Right ventricle myocardium superior (tissue), 1 donor: ENCODE measurements around the gene WDCP. TPM values are rescaled to one million over a fixed set of nuclear protein-coding genes. Genes with fewer than 3 reads are reported as not detected.
"Not testable (repeated sequence)": the region's sequence is repeated elsewhere in the genome, so short reads cannot be mapped to it uniquely, and the experiment has no call there.

Experiments
- ATAC-seq: fragments of 200-7000 bp; cut with Tn5 transposase; one replicate; pipeline ENCODE4 v1.9.1; 2020; ENCODE audit warnings: mild to moderate bottlenecking; ENCODE audit not compliant: poor library complexity
- DNase-seq: peaks from one replicate; pipeline ENCODE4 v3.0.0-alpha.2; 2020
- intact Hi-C: fragments of 100-400 bp; cut with DNase I; formaldehyde crosslinking; loops from one replicate; pipeline ENCODE4 v1.11.2; 2022
- long read RNA-seq: library from polyadenylated mRNA; unstranded; transcript quantifications from one replicate; pipeline ENCODE4 v2.0.0, GENCODE V29; 2021
- total RNA-seq: library from RNA; stranded (reverse); fragmentation: NEBNext Ultra II Directional; extraction: Animal tissue kit (Norgen Biotek cat#: 25700); gene quantifications from one replicate; pipeline ENCODE4 v1.2.1, GENCODE V29; 2021
- donor health status: DM: no; HTN: yes; CAD: no; lungs with severe emphysema.

WDCP gene, protein sequence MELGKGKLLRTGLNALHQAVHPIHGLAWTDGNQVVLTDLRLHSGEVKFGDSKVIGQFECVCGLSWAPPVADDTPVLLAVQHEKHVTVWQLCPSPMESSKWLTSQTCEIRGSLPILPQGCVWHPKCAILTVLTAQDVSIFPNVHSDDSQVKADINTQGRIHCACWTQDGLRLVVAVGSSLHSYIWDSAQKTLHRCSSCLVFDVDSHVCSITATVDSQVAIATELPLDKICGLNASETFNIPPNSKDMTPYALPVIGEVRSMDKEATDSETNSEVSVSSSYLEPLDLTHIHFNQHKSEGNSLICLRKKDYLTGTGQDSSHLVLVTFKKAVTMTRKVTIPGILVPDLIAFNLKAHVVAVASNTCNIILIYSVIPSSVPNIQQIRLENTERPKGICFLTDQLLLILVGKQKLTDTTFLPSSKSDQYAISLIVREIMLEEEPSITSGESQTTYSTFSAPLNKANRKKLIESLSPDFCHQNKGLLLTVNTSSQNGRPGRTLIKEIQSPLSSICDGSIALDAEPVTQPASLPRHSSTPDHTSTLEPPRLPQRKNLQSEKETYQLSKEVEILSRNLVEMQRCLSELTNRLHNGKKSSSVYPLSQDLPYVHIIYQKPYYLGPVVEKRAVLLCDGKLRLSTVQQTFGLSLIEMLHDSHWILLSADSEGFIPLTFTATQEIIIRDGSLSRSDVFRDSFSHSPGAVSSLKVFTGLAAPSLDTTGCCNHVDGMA
- total RNA-seq = 7.3 TPM
- long read RNA-seq, transcript WDCP-201 (4 exons, 3,817 nt) = major isoform, 7 of 9 reads
- long read RNA-seq, partial matches to known transcripts = 2 of 9 reads
- long read RNA-seq, other reads (novel, unspliced or antisense) = 0 of 9 reads

DNA sequence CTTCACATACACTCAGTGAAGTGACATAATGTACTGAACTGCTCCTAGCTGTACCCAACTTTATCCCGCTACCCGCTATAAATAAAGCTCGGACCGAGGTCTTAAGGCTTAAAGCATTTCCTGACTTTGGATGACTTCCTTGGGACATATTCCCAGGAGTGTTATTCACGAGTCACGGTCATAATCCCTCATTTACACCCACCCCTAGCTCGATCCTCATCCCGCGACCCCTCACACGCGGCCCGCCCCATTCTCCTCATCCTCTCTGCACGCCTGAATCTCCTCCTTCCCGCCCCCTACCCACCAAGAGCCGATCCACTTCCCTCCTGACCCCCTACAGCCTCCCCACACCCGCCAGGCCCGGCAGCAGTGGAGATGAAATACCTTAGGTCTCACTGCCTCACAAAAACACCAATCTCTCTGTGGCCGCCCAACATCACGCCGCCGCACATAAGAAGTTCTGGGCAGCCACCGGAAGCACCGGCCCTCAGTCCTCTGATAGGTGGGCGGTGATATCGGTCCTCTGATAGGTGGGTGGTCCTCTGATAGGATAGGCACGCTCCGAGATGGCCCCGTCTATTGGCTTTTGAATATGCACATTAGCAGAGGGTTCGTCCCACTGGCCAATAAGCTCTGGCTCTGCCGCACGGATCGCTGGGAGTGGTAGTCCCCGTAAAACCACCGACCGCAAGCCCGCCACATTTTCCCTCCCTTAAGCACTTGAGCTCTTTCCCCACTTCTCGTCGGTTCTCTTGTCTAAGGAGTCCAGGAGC is at the start of gene WDCP:
WDCP (minus strand) TSS at position 462 of the 773 bp plus-strand sequence. CDS start 7,897 bp downstream, outside the sequence.
- DNase-seq = peak; percentile 96
- intact Hi-C loops = no loop called here
- peak; percentile 99 for ATAC-seq

DNA sequence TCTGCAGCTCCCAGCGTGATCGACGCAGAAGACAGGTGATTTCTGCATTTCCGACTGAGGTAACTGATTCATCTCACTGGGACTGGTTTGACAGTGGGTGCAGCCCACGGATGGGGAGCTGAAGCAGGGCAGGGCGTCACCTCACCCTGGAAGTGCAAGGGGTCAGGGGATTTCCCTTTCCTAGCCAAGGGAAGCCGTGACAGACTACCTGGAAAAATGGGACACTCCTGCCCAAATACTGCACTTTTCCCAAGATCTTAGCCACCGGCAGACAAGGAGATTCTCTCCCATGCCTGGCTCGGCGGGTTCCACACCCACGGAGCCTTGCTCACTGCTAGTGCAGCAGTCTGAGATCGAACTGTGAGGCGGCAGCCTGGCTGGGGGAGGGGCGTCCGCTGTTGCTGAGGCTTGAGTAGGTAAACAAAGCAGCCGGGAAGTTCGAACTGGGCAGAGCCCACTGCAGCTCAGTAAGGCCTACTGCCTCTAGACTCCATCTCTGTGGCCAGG is 48.0 kb upstream of the WDCP start:
- ATAC-seq, intact Hi-C loops, DNase-seq: not testable (repeated sequence)

DNA sequence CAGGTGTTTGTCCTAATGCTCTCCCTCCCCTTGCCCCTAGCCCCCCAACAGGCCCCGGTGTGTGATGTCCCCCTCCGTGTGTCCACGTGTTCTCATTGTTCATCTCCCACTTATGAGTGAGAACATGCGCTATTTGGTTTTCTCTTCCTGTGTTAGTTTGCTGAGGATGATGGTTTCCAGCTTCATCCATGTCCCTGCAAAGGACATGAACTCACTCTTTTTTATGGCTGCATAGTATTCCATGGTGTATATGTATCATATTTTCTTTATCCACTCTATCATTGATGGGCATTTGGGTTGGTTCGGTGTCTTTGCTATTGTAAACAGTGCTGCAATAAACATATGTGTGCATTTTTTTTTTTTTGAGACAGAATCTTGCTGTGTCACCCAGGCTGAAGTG is 46.1 kb upstream of the WDCP start:
- ATAC-seq, intact Hi-C loops, DNase-seq: not testable (repeated sequence)

DNA sequence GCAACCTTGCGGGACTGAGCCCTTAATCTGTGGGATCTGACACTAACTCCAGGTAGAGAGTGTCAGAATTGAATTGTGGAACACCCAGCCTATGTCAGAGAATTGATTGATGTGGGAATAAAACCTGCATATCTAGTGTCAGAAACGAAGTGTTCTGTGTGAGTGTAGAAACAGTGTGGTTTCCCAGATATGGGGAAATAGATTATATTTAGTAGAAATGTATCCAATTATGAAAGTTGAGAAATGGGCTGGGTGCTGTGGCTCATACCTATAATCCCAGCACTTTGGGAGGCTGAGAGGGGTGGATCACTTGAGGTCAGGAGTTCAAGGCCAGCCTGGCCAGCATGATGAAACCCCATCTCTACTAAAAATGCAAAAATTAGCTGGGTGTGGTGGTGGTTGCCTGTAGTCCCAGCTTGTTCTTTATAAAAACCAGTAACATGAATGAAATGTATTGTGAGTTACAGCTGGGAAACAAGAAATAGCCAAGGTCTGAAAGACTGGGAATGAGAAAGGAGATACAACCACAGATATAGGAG is 41.7 kb upstream of the WDCP start:
- ATAC-seq (no peak), DNase-seq (no peak)

DNA sequence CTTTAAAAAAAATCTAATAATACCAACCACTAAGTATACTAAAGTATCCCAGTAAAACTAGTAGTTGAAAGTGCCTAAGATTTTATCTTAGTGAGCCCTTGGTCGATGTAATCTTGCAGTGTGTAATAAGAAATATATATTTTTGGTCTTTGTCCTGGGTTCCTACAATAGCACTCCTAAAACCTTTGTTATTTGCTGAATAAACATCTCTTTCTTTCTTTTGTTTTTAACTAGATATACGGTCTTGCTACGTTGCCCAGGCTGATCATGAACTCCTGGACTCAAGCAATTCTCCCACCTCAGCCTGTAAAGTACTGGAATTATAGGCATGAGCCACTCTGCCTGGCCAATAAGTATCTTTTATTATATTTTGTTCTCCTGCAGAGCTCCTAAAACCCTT is 39.8 kb upstream of the WDCP start:
- ATAC-seq = no peak
- no peak for DNase-seq
- intact Hi-C loops = loop anchor here (10.0 kb wide), 1 partner anchor 262 kb away; no protein-coding TSS in a partner anchor

More for the DNA sequence above, 41.7 kb upstream of the WDCP start:
- intact Hi-C loops = loop anchor here (10.0 kb wide), 1 partner anchor 264 kb away; no protein-coding TSS in a partner anchor

DNA sequence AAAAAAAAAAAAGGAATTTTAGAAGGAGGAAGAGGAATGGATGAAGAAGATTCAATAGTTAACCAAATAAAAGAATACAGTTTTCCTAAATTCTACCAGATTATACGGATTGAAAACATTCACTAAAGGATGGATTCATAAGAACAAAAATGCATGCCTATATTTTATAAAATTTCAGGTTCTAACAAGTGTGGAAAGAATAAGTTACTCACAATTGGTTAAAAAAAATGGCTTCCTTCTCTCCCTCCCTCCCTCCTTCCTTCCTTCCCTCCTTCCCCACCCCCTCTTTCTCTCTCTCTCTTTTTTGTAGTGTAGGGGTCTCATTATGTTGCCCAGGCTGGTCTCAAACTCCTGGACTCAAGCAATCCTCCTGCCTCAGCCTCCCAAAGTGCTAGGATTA is 39.0 kb upstream of the WDCP start:
- DNase-seq (no peak), ATAC-seq (no peak)
- intact Hi-C loops = loop anchor here (10.0 kb wide), 1 partner anchor 261 kb away; no protein-coding TSS in a partner anchor

DNA sequence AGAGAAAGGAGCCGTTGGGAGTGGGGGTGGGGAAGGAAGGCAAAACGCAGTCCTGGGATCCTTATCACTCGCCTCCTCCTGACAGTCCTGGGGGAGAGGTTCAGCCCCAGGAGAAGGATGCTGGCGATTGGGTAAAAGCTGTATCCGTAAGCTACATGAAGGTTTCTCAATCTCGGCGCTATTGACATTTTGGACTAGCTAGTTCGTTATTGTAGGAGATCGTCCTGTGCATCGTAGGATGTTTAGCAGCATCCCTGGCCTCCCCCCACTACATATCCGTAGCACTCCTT is 38.0 kb upstream of the WDCP start:
- intact Hi-C loops = loop anchor here (10.0 kb wide), 1 partner anchor 260 kb away; no protein-coding TSS in a partner anchor
- DNase-seq (no peak), ATAC-seq (peak; percentile 1)

DNA sequence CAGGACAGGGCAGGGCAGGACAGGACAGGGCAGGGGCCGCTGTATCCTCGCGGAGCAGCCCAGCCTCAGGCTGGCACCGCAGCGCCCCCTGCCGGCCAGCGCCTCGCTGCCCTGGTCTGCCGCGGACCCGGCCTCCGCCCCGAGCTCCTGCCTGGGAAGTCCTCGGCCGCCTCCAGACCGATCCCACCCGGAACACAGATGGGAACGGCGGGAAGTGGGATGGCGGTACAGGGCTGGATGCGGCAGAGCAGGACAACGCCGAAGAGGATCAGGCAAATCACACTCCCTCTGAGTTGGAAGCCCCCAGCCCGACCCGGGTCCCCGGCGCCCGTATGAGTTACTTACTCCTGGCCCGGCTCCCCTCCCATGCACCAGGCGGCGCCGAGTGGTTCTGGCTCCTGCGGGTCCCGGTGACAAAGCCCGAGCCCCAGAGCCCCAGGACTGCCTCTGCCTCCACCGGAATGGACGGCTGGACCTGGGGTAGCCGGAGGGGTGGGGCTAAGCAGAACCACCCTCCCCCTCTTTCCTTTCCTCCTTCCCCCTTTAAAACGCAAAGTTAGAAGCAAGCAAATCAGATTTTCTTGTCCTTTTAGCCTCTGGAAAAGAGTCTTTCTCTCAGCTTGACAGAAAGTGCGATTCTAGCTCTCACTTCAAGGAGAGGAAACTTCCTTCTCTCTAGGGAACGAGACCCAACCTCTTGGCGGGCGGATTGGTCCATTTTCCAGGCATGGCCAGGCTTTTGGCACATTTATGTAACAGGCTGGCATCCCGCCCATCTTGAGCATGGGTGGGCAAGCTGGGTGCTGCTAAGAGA is 37.4 kb upstream of the WDCP start, which contains the start of gene TP53I3:
TP53I3 (minus strand) TSS at position 449 of the 814 bp plus-strand sequence. CDS start 508 bp downstream, outside the sequence.
- ATAC-seq (peak; percentile 97), DNase-seq (peak; percentile 94)
- intact Hi-C loops = loop anchor here (10.0 kb wide), 1 partner anchor 260 kb away; no protein-coding TSS in a partner anchor

DNA sequence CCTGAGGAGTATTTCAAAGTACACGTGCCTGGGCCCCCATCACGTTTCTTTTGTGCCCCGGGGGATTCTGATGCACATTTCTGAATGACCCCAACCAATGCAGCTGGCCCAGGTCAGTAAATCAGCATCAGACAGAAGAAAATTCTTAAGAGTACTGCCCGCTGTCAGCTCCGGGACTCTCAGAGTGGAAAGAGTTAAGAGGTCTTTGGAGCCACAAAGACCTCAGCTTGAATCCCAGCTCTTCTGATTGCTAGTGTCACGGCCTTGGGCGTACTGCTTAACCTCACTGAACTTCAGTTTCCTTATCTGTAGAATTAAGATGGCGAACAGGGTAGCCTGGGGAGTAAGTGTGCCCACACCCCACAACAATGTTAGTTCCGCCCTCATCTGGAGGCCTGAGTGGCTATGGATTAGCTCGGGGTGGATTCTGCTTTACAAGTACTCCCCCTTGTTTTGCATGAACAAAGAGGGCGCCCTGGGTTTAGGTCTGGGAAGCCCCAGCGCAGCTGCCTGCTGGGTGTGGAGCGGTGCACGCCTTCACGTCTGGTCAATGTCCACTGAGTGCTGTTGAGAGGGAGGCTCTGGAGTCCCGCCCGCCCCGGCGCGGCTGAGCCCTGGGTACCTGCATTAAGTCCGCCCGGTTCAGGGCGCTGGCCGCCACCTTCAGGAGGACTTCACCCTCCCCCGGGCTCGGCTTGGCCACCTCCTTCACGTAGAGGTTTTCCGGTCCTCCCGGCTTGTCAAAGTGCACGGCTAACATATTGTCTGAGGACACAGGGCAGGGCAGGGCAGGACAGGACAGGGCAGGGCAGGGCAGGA is 36.6 kb upstream of the WDCP start:
- intact Hi-C loops = loop anchor here (10.0 kb wide), 1 partner anchor 259 kb away; no protein-coding TSS in a partner anchor
- ATAC-seq (peak; percentile 77), DNase-seq (no peak)

DNA sequence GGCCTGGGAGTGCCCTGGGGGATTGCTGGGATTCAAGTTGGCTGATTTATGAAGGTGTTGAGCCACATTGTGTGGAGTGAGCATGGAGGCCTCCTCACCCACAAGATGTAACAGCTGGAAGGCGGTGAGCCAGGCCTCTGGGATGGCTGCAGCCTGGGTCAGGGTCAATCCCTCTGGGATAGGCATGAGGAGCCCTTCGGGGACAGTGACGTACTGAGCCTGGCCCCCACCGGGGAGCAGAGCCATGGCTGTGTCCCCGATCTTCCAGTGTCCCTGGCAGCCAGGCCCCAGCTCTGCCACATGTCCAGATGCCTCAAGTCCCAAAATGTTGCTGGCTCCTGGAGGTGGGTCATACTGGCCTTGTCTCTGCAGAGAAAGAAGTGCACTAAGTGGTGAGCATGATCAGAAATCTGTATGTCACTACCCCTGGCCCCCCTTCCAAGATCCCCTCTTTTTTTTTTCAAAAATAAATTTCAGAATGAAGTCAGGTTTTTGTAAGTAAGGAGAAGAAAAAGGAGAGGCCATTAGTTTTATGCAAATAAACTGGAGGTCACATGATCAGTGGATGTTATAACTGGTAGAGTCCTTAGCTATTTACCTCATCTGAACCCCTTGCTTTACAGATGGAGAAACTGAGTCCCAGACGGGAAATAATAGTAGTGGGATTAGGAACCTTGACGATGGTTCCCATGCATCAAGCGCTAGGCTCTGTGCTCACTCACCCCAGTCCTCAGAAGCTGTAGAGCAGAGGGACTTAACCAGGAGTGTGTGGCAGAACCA is 35.8 kb upstream of the WDCP start:
- DNase-seq (no peak), ATAC-seq (no peak)
- intact Hi-C loops = loop anchor here (10.0 kb wide), 1 partner anchor 258 kb away; no protein-coding TSS in a partner anchor

DNA sequence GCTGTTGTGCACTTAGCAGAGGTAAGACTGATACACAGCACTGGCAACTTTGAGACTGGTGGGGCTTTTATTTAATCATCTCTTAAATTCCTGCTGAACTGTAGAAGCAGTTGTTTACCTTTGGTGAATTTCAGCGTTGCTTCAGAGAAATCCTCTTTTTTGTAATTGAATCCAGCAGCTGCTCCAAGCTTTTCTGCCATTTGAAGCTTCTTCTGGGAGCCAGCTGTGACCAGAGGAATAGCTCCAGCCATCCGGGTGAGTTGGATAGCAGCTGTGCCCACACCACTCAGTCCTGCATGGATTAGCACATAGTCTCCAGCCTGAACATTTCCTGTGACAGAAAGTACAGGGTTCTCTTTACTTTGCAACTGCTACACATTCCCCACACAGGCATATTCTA is 33.5 kb upstream of the WDCP start:
- ATAC-seq = no peak
- DNase-seq = no peak
- intact Hi-C loops = loop anchor here (10.0 kb wide), 1 partner anchor 256 kb away; no protein-coding TSS in a partner anchor

DNA sequence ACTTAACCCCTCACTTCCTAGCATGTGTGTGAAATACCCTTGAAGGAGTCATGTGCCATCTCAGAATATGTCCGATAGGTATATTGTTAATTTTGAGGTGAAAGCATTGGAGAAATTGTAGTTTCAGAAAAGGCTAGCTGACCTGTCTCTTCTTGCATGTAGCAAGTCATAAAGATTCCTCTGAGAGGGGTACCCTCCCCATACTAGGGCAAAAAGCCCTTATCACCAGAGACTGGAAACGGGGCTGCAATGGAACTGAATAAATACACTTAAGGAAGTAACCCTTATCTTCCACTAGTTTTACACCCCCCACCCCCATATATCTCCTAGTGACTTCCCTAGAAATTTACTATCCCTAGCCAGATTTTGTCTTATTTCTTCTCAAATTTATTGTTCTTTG is 30.7 kb upstream of the WDCP start:
- no peak for ATAC-seq
- intact Hi-C loops = loop anchor here (5.0 kb wide), 1 partner anchor 151 kb away; the partner anchor contains the start of gene ATAD2B

DNA sequence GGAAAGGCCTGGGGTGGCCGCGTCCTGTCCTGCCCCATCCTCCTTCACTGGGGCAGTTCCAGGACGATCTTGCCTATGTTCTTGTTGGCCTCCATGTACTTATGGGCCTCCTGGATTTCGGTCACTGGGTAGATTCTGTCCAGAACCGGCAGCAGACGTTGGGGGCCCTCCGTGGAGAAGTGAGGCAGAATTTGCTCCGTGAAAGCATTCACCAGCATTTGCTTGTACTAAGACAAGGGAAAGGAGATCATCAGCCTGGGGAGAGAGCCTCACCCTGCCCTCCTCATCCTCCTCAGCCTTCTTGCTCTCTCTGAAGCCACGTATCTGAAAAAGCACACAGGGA is 30.3 kb upstream of the WDCP start:
- ATAC-seq (no peak), DNase-seq (no peak)
- intact Hi-C loops = loop anchor here (5.0 kb wide), 1 partner anchor 150 kb away; the partner anchor contains the start of gene ATAD2B

More for the DNA sequence above, 30.7 kb upstream of the WDCP start:
- no peak for DNase-seq

DNA sequence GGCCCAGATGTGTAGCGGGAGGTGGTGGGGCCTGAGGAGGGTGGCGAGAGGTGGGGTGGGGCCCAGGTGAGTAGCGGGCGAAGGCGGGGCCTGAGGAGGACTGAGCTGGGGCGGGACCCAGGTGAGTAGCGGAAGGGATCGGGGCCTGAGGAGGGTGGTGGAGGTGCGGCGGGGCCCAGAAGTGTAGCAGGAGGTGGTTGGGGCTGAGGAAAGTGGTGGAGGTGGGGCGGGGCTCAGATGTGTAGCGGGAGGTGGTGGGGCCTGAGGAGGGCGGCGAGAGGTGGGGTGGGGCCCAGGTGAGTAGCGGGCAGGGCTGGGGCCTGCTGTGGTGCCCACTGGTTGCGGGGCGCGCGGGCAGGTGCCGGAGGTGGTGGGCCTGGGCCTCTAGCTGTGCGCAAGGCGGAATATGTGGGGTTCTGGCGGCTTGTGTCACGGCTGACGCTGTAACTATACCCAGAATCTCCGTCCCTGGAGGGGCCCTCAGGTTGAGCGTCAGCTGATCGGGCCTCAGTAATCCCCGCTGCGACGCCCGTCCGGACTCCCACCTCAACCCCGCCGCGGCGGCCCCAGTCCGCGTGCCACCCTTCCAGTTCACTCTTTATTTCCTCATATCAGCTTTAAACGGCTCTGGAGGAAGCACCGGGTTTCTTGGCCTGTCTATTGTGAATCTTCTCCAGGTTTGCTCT is 29.8 kb upstream of the WDCP start:
- DNase-seq = peak; percentile 49
- ATAC-seq = peak; percentile 15
- intact Hi-C loops = loop anchor here (5.0 kb wide), 1 partner anchor 150 kb away; the partner anchor contains the start of gene ATAD2B
